Inferior parietal cortex (tissue), 1 donor: ENCODE measurements around the gene PIK3C2A.

ENCODE experiments used
- DNase-seq: peaks from one replicate; pipeline ENCODE4 v3.0.0-alpha.2; 2016; ENCODE audit errors: extremely low spot score

Gene PIK3C2A

DNA sequence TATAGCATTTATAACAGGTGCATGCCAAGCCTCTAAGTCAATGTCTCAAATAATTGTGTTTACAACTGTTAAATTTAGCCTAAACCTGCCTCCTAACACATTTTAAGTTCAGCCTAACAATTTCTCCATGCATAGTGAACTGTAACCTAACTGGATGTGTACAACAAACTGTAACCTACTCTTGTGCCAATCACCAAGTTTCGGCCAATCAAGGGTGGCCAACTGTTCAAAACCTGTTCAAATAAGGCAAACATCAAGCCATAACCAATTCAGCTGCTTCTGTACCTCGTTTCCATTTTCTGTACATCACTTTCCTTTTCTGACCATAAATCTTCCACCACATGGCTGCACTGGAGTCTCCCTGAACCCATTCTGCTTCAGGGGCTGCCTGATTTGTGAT is 45.4 kb downstream of the PIK3C2A start:
- no peak for DNase-seq

DNA sequence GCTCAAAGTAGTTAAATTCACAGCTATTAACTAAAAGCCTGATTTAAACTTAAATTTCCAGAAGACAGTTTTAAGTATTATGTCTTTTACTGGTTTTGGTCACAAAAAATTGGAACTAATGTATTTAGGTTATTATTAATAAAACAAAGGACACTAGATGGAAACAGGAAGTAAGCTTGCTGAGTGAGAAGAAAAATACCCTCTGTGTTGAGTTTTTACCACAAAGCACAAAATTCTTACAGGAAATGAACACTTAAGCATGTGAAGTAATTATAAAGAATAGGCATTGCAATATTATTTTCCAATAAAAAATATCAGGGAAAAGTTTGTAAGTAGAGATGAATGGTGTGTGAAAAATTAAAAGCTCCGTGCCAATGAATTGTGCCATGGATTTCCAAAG is 46.3 kb downstream of the PIK3C2A start:
- DNase-seq = no peak

- no peak for DNase-seq
Observed at GRCh38 chr11:17159441-17159840, 48.3 kb downstream of the PIK3C2A start.
